A673 (cell line): ENCODE results near the gene PEX26. TPM values are rescaled to one million over a fixed set of nuclear protein-coding genes. Genes with fewer than 3 reads are reported as not detected.

ENCODE experiments used
- Bru-seq: library from RNA; stranded (reverse); fragments of 400-500 nt; gene quantifications from one replicate; lab custom pipeline; 2021; lab: Mats Ljungman, UMichigan
- BruChase-seq, 2 experiments: library from RNA; stranded (reverse); fragments of 400-500 nt; gene quantifications; one replicate each; lab custom pipeline; 2021; lab: Mats Ljungman, UMichigan
- BruUV-seq: library from RNA; stranded (reverse); fragments of 400-500 nt; replicated peaks from 2 replicates; lab custom pipeline; 2021; lab: Mats Ljungman, UMichigan
- CTCF ChIA-PET: fragments of 300-600 bp; sonication (Branson Sonifier 250); formaldehyde crosslinking; loops from one replicate; lab custom pipeline; 2022; ENCODE audit warnings: antibody characterized with exemption; lab: Charles Lee
- POLR2A ChIA-PET: fragments of 300-600 bp; sonication (Branson Sonifier 250); formaldehyde crosslinking; loops from one replicate; lab custom pipeline; 2022; ENCODE audit warnings: antibody characterized with exemption; ENCODE audit not compliant: low non-redundant PET; lab: Charles Lee
- DNase-seq: peaks from one replicate; pipeline ENCODE4 v3.0.0-alpha.2; 2015; ENCODE audit warnings: low spot score
- H3K27ac ChIP-seq: fragments of 200-600 bp; sonication (generic); 2 replicates; pipeline ENCODE4 v1.5.1; 2016; ENCODE audit warnings: mixed run types, low read depth, mild to moderate bottlenecking, mixed read lengths, antibody characterized with exemption, low read length; ENCODE audit not compliant: poor library complexity, severe bottlenecking
- H3K27me3 ChIP-seq: fragments of 200-600 bp; sonication (generic); replicated peaks from 2 replicates; pipeline ENCODE4 v1.6.1; 2017; ENCODE audit warnings: mixed run types, low read depth, mild to moderate bottlenecking, mixed read lengths, antibody characterized with exemption, low read length; ENCODE audit not compliant: insufficient read depth, poor library complexity
- H3K36me3 ChIP-seq: fragments of 200-600 bp; sonication (generic); 2 replicates; pipeline ENCODE4 v1.6.1; 2016; ENCODE audit warnings: mixed run types, mild to moderate bottlenecking, mixed read lengths, antibody characterized with exemption, low read length; ENCODE audit not compliant: insufficient read depth, poor library complexity, severe bottlenecking
- H3K4me1 ChIP-seq: fragments of 200-600 bp; sonication (generic); 2 replicates; pipeline ENCODE4 v1.6.1; 2017; ENCODE audit warnings: mixed run types, mild to moderate bottlenecking, mixed read lengths, antibody characterized with exemption, low read length; ENCODE audit not compliant: insufficient read depth, poor library complexity, severe bottlenecking
- H3K4me3 ChIP-seq: fragments of 200-600 bp; sonication (generic); 2 replicates; pipeline ENCODE4 v1.5.1; 2016; ENCODE audit warnings: low read depth, mixed run types, mild to moderate bottlenecking, mixed read lengths, low read length; ENCODE audit not compliant: poor library complexity, severe bottlenecking
- H3K9me3 ChIP-seq: fragments of 200-600 bp; sonication (generic); 2 replicates; pipeline ENCODE4 v1.6.1; 2016; ENCODE audit warnings: mixed run types, low read depth, mild to moderate bottlenecking, mixed read lengths, antibody characterized with exemption, low read length; ENCODE audit not compliant: poor library complexity, severe bottlenecking
- EZH2 ChIP-seq: fragments of 200-600 bp; sonication (generic); IDR thresholded peaks from 2 replicates; pipeline ENCODE4 v1.6.1; 2017; ENCODE audit warnings: borderline replicate concordance, low read depth, mild to moderate bottlenecking, mixed read lengths, antibody characterized with exemption, low read length; ENCODE audit not compliant: poor library complexity, severe bottlenecking
- intact Hi-C: fragments of 100-400 bp; cut with micrococcal nuclease; formaldehyde crosslinking; loops from one replicate; pipeline ENCODE4 v1.10.0; 2022; ENCODE audit not compliant: unreplicated experiment
- long read RNA-seq: library from polyadenylated mRNA; stranded (forward); transcript quantifications from one replicate; pipeline ENCODE4 v2.0.0, GENCODE V29; 2022
- total RNA-seq: library from RNA; stranded (reverse); gene quantifications from 2 replicates; pipeline ENCODE4 v1.2.3, GENCODE V29; 2021
- TF ChIP-seq, protein P1 (sequence below): fragments of 300-800, 200-600 bp; sonication (generic); conservative IDR thresholded peaks from 2 replicates; pipeline ENCODE4 v1.5.1; 2017; ENCODE audit warnings: low read depth, mild to moderate bottlenecking, antibody characterized with exemption, low read length, moderate library complexity, mixed read lengths

Gene PEX26
- 36.9 and 38.3 TPM in 2 replicates for total RNA-seq
- percentile 79 among the genes with signal in this experiment for Bru-seq, nascent RNA
- BruChase-seq, experiment 1, labeled RNA remaining after a 2-hour chase = percentile 90 among the genes with signal in this experiment
- BruChase-seq, experiment 2, labeled RNA remaining after a 6-hour chase = percentile 95 among the genes with signal in this experiment
- long read RNA-seq, partial matches to known transcripts = 0 of 4 reads
- long read RNA-seq, other reads (novel, unspliced or antisense) = 1 of 4 reads

DNA sequence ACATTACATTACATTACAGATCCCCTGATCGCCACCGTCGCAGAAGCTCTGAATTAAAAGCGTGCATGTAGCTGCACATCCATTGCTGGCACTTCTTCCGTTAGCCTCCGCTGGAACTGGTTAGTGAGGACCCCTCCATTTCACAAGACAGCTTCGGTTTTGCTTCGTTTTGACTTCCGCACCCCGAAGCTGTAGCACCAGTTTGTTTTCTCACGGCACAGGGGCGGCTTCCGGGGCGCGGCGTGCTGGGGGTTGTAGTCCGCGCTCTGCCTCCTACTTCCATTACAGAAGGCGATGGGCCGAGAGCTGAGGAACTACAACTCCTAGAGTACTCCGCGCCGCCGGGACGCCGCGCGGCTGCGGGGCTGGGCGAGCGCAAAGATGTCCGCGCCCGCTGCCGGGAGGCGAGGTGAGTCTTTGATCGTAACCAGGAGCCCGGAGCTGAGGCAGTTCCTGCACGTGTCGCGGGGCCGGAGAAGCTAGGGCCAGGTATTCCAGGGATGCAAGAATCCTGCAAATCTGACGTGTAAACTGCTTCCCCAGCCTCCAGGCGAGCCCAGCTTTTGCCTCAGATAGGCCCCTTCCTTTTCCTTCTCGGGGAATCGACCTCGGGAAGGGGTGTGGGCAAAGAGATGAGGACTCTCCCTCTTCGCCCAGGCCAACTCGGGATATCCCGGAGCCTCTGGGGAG, at the start of gene PEX26:
Gene PEX26, plus strand, starts transcription at position 352 of the 690 bp plus-strand sequence. CDS start 387 bp downstream, outside the sequence.
- TF ChIP-seq EZH2 = no peak
- TF ChIP-seq, protein P1, sequence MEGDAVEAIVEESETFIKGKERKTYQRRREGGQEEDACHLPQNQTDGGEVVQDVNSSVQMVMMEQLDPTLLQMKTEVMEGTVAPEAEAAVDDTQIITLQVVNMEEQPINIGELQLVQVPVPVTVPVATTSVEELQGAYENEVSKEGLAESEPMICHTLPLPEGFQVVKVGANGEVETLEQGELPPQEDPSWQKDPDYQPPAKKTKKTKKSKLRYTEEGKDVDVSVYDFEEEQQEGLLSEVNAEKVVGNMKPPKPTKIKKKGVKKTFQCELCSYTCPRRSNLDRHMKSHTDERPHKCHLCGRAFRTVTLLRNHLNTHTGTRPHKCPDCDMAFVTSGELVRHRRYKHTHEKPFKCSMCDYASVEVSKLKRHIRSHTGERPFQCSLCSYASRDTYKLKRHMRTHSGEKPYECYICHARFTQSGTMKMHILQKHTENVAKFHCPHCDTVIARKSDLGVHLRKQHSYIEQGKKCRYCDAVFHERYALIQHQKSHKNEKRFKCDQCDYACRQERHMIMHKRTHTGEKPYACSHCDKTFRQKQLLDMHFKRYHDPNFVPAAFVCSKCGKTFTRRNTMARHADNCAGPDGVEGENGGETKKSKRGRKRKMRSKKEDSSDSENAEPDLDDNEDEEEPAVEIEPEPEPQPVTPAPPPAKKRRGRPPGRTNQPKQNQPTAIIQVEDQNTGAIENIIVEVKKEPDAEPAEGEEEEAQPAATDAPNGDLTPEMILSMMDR = no peak
- ChIA-PET POLR2A (no interaction called here), CTCF (interaction anchor here (0.6 to 1.2 kb wide), 2 partner anchors 188 to 335 kb away, joined by 3 read pairs; no protein-coding TSS in a partner anchor)
- Histone ChIP-seq H3K27me3 (no peaks in the 10 kb centered on the region), H3K4me3 (peak within 1 kb of the TSS; percentile 91), H3K27ac (peak within 1 kb of the TSS; percentile 70), H3K9me3 (no peaks in the 10 kb centered on the region), H3K4me1 (peaks cover 19% of the 10 kb centered on the region), H3K36me3 (peaks cover 28% of the 10 kb centered on the region)
- DNase-seq = peak; percentile 97
- intact Hi-C loops = loop anchor here (2.0 to 10.0 kb wide), 3 partner anchors 50 to 523 kb away; no protein-coding TSS in a partner anchor
- no TSS peak for BruUV-seq

DNA sequence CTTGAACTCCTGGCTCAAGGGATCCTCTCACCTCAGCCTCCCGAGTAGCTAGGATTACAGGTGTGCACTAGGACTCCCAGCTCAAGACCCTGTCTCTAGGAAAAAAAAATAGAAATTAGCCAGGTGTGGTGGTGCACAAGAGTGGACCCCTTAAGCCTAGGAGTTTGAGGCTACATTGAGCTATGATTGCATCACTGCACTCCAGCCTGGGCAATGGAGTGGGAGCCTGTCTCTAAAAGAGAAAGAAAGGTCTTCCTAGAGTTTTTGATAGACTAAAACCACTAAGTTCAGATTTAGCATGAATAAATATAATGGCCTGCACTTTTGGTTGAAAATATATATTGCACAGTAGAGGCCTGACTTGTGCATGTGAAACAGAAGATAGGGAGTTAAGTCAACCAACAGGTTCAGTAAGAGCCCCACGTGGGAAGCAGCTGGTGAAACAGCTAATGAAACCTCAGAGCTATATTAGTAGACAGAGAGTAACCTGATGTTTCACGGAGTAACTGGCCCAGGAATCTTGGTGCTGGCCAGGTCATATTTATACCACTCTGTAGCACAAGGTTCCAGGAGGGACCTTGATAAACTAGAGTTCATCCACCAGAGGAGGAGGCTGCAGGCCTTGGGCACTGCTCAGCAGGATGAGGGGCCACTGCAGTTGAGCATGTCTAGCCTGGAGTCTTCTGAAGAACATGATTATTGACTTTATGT, 48.8 kb upstream of the PEX26 start:
- intact Hi-C loops = loop anchor here (5.0 kb wide), 1 partner anchor 48 kb away; the partner anchor contains the start of gene PEX26
- TF ChIP-seq, protein P1 = no peak
- TF ChIP-seq EZH2 = no peak
- no peak for DNase-seq
- no peak overlapping the region for H3K27ac ChIP-seq
- ChIA-PET POLR2A (no interaction called here), CTCF (interaction anchor here (1.3 kb wide), 1 partner anchor 47 kb away, joined by 5 read pairs; no protein-coding TSS in a partner anchor)
- H3K4me1 ChIP-seq = no peaks in the 10 kb centered on the region
- H3K27me3 ChIP-seq = no peaks in the 10 kb centered on the region
- H3K4me3 ChIP-seq = no peak overlapping the region
- BruUV-seq = no TSS peak
- no peaks in the 10 kb centered on the region for H3K9me3 ChIP-seq
- no peaks in the 10 kb centered on the region for H3K36me3 ChIP-seq

DNA sequence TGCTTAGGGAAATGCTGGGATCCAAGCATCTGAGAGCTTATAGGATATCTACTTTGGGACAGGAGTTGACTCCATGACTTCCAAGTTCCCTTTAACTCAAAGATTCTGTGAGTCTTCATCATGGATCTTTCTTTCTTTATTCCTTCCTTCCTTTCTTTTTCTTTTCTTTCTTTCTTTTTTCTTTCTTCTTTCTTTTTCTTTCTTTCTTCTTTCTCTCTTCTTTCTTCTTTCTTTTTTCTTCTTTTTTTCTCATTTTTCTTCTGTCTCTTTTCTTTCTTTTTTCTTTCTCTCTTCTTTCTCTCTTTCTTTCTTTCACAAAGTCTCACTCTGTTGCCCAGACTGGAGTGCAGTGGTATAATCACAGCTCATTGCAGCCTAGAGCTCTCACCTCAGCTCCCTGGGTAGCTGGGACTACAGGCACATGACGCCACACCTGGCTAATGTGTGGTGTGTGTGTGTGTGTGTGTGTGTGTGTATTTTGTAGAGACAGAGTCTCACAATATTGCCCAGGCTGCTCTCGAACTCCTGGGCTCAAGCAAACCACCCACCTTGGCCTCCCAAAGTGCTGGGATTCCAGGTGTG, 48.0 kb upstream of the PEX26 start:
- no peak for TF ChIP-seq EZH2
- TF ChIP-seq, protein P1 = no peak
- CTCF ChIA-PET = no interaction called here
- no peaks in the 10 kb centered on the region for H3K36me3 ChIP-seq
- no peak overlapping the region for H3K27ac ChIP-seq
- H3K9me3 ChIP-seq = no peaks in the 10 kb centered on the region
- no peak for DNase-seq
- no peaks in the 10 kb centered on the region for H3K27me3 ChIP-seq
- intact Hi-C loops = loop anchor here (5.0 kb wide), 1 partner anchor 48 kb away; the partner anchor contains the start of gene PEX26
- no peaks in the 10 kb centered on the region for H3K4me1 ChIP-seq
- POLR2A ChIA-PET = no interaction called here
- BruUV-seq = no TSS peak
- no peak overlapping the region for H3K4me3 ChIP-seq
